Mononuclear cell (primary cell): Measurements from ENCODE around the gene GVQW3. TPM values are rescaled to one million over a fixed set of nuclear protein-coding genes. Genes with fewer than 3 reads are reported as not detected.

Experiments used
- H3K27me3 ChIP-seq: 2 replicates; pipeline ENCODE4 v1.6.0; 2011; ENCODE audit warnings: low read length, control low read depth; ENCODE audit not compliant: insufficient read depth
- H3K4me1 ChIP-seq: 2 replicates; pipeline ENCODE4 v1.5.1; 2011; ENCODE audit warnings: mild to moderate bottlenecking, low read length, control low read depth; ENCODE audit not compliant: insufficient read depth
- H3K4me3 ChIP-seq: 2 replicates; pipeline ENCODE4 v1.5.1; 2011; ENCODE audit warnings: mild to moderate bottlenecking, low read length, moderate library complexity
- H3K9me3 ChIP-seq: 2 replicates; pipeline ENCODE4 v1.5.1; 2011; ENCODE audit warnings: low read depth, mild to moderate bottlenecking, control low read depth, low read length
- total RNA-seq: library from RNA; depleted of rRNA; stranded (reverse); fragments of >200 nt; gene quantifications from one replicate; pipeline ENCODE4 v1.2.3, GENCODE V29; 2012

The GVQW3 gene
- total RNA-seq: 1.7 TPM

GRCh38 chr11:76380977-76381719 lies at the start of gene GVQW3, which contains the start of gene THAP12:
Gene GVQW3 (plus strand): TSS chr11:76381323. CDS start chr11:76381829, 506 bp downstream.
Gene THAP12 (minus strand): TSS chr11:76381132. CDS start chr11:76380836, 296 bp downstream.
- H3K9me3 ChIP-seq: no peaks in the 10 kb centered on the region
- peak within 1 kb of the TSS; percentile 53 for H3K4me3 ChIP-seq
- H3K4me1 ChIP-seq: peaks cover 48% of the 10 kb centered on the region
- no peaks in the 10 kb centered on the region for H3K27me3 ChIP-seq

- Histone ChIP-seq H3K9me3 (no peaks in the 10 kb centered on the region), H3K4me1 (peaks cover 48% of the 10 kb centered on the region), H3K4me3 (no peak overlapping the region), H3K27me3 (no peaks in the 10 kb centered on the region)
Observed at GRCh38 chr11:76334826-76335389, 46.2 kb upstream of the GVQW3 start.

GRCh38 chr11:76335842-76336241 lies 45.3 kb upstream of the GVQW3 start:
- Histone ChIP-seq H3K27me3 (no peaks in the 10 kb centered on the region), H3K4me3 (no peak overlapping the region), H3K4me1 (peaks cover 50% of the 10 kb centered on the region), H3K9me3 (no peaks in the 10 kb centered on the region)

GRCh38 chr11:76336597-76336996 lies 44.5 kb upstream of the GVQW3 start:
- Histone ChIP-seq H3K9me3 (no peaks in the 10 kb centered on the region), H3K27me3 (no peaks in the 10 kb centered on the region), H3K4me3 (no peak overlapping the region), H3K4me1 (peaks cover 50% of the 10 kb centered on the region)

- Histone ChIP-seq H3K9me3 (no peaks in the 10 kb centered on the region), H3K4me3 (no peak overlapping the region), H3K4me1 (peaks cover 50% of the 10 kb centered on the region), H3K27me3 (no peaks in the 10 kb centered on the region)
Observed at GRCh38 chr11:76337469-76337868, 43.7 kb upstream of the GVQW3 start.

GRCh38 chr11:76337923-76338322 lies 43.2 kb upstream of the GVQW3 start:
- no peaks in the 10 kb centered on the region for H3K27me3 ChIP-seq
- no peaks in the 10 kb centered on the region for H3K9me3 ChIP-seq
- no peak overlapping the region for H3K4me3 ChIP-seq
- peaks cover 50% of the 10 kb centered on the region for H3K4me1 ChIP-seq

- H3K27me3 ChIP-seq: no peaks in the 10 kb centered on the region
- peaks cover 50% of the 10 kb centered on the region for H3K4me1 ChIP-seq
- no peaks in the 10 kb centered on the region for H3K9me3 ChIP-seq
- no peak overlapping the region for H3K4me3 ChIP-seq
Observed at GRCh38 chr11:76339221-76339620, 41.9 kb upstream of the GVQW3 start.

GRCh38 chr11:76347466-76347865 lies 33.7 kb upstream of the GVQW3 start:
- Histone ChIP-seq H3K4me1 (no peaks in the 10 kb centered on the region), H3K4me3 (no peak overlapping the region), H3K27me3 (no peaks in the 10 kb centered on the region)

GRCh38 chr11:76348348-76348747 lies 32.8 kb upstream of the GVQW3 start:
- no peaks in the 10 kb centered on the region for H3K4me1 ChIP-seq
- no peak overlapping the region for H3K4me3 ChIP-seq
- no peaks in the 10 kb centered on the region for H3K9me3 ChIP-seq
- no peaks in the 10 kb centered on the region for H3K27me3 ChIP-seq

More at GRCh38 chr11:76347466-76347865, 33.7 kb upstream of the GVQW3 start:
- H3K9me3 ChIP-seq: no peaks in the 10 kb centered on the region

GRCh38 chr11:76355172-76355571 lies 26.0 kb upstream of the GVQW3 start:
- H3K9me3 ChIP-seq: peaks cover 13% of the 10 kb centered on the region
- H3K4me1 ChIP-seq: no peaks in the 10 kb centered on the region
- H3K27me3 ChIP-seq: no peaks in the 10 kb centered on the region
- no peak overlapping the region for H3K4me3 ChIP-seq

GRCh38 chr11:76361374-76361773 lies 19.7 kb upstream of the GVQW3 start:
- no peaks in the 10 kb centered on the region for H3K4me1 ChIP-seq
- no peak overlapping the region for H3K4me3 ChIP-seq
- no peaks in the 10 kb centered on the region for H3K27me3 ChIP-seq
- H3K9me3 ChIP-seq: no peaks in the 10 kb centered on the region

GRCh38 chr11:76361776-76362175 lies 19.3 kb upstream of the GVQW3 start:
- Histone ChIP-seq H3K4me3 (no peak overlapping the region), H3K9me3 (no peaks in the 10 kb centered on the region), H3K4me1 (no peaks in the 10 kb centered on the region), H3K27me3 (no peaks in the 10 kb centered on the region)

GRCh38 chr11:76362716-76363115 lies 18.4 kb upstream of the GVQW3 start:
- Histone ChIP-seq H3K4me1 (no peaks in the 10 kb centered on the region), H3K27me3 (no peaks in the 10 kb centered on the region), H3K4me3 (no peak overlapping the region), H3K9me3 (no peaks in the 10 kb centered on the region)

GRCh38 chr11:76365038-76365679 lies 16.0 kb upstream of the GVQW3 start:
- Histone ChIP-seq H3K4me3 (no peak overlapping the region), H3K9me3 (no peaks in the 10 kb centered on the region), H3K4me1 (peaks cover 6% of the 10 kb centered on the region), H3K27me3 (no peaks in the 10 kb centered on the region)

- Histone ChIP-seq H3K9me3 (no peaks in the 10 kb centered on the region), H3K4me1 (peaks cover 23% of the 10 kb centered on the region), H3K4me3 (no peak overlapping the region), H3K27me3 (no peaks in the 10 kb centered on the region)
Observed at GRCh38 chr11:76368490-76368889, 12.6 kb upstream of the GVQW3 start.
